HG03280 (cell line): ENCODE data around the gene MCAM.

ENCODE experiments used
- ATAC-seq: cut with Tn5 transposase; IDR thresholded peaks from one replicate; pipeline ENCODE4 v1.9.1; 2021; ENCODE audit warnings: mild to moderate bottlenecking, moderate library complexity; ENCODE audit not compliant: unreplicated experiment

Gene MCAM

GRCh38 chr11:119346605-119347004 is 29.7 kb upstream of the MCAM start, which contains the start of gene MFRP:
Gene MFRP, minus strand, starts transcription at chr11:119346705. Its CDS starts 192 bp downstream, at chr11:119346513.
- no peak for ATAC-seq

- no peak for ATAC-seq
Observed at GRCh38 chr11:119345685-119346084, 28.8 kb upstream of the MCAM start.

- no peak for ATAC-seq
Observed at GRCh38 chr11:119344291-119345010, 27.5 kb upstream of the MCAM start.

- ATAC-seq = no peak
Observed at GRCh38 chr11:119343726-119344125, 26.8 kb upstream of the MCAM start.

- no peak for ATAC-seq
Observed at GRCh38 chr11:119342362-119343130, 25.6 kb upstream of the MCAM start.

GRCh38 chr11:119342023-119342300 is 25.0 kb upstream of the MCAM start:
- ATAC-seq = no peak

DNA sequence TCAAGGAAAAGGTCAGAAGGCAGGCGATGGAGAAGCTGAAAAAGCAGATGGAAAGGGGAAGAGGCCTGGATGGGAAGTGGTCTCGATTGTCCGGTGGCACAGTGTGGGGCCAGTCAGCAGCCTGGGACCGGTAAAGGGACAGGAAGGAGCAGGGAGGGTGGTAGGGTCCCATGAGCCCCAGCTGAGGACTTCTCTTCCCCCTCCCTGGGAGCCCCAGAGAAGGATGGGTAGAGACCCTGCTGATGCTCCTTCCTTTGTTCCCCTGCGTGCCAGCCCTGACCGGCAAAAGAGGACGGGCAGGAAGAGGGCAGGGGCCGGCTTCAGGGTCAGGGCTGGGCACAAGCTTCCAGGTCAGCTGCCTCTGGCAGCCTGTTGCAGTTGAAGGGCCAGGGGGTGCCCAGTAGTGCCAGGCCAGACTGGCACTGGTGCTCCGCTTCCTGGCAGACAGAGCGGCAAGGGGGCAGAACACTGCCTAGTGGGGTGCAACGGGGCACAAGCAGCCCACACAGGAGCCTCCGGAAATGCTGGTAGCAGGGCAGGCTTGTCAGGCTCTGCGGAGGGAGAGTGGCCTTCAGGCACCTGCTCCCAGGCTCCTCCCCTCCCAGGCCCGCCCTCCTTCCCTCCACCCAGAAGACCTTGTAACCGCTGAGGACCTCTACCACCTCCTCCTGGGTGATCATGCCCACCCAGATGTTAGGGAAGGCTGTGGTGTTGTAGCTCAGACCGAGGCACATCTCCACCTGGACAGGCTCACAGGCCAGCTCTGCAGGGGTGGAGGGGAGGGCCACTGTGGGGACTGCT is 24.5 kb upstream of the MCAM start:
- ATAC-seq = no peak

GRCh38 chr11:119340335-119341221 is 23.6 kb upstream of the MCAM start, which contains the start of gene C1QTNF5:
Gene C1QTNF5, minus strand, starts transcription at chr11:119340883. Its CDS starts 486 bp downstream, at chr11:119340397.
- no peak for ATAC-seq

- no peak for ATAC-seq
Observed at GRCh38 chr11:119339589-119340334, 22.8 kb upstream of the MCAM start.

- no peak for ATAC-seq
Observed at GRCh38 chr11:119338965-119339588, 22.1 kb upstream of the MCAM start.

- no peak for ATAC-seq
Observed at GRCh38 chr11:119338318-119338890, 21.5 kb upstream of the MCAM start.

- ATAC-seq = no peak
Observed at GRCh38 chr11:119337581-119338317, 20.8 kb upstream of the MCAM start.

DNA sequence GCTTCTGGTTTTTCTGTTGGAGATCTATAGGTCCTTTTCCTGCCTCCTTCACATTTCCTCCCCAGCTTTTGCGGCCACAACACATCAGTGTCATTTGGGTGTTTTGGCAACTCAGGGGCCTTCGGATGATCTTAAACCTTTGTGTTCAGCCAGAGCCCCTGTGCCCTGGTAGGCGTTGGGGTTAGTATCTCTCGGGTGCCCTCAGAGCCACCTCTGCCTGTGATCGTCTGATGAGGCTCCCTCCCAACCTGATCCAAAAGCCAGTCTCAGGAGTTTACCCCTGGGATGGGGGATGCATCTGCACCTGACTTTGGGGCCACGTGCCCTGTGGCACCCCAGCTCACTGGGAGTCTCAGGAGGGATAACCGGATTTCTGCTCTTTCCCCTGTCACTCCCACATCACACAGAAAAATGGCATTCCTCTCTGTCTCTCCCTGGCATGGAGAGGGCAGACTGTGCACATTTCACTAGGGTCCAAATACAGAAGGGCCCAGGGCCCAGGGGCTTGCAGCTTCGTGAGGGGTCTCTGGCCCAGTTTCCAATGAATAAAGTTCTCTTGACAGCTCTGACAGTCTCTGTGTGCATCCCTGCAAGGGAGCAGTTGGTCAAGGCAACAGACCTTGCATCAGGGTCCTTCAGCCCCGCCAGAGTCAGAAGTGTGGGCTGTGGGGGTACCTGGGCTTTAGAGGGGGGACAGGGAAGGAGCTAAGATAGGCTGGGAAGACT is 20.0 kb upstream of the MCAM start:
- no peak for ATAC-seq

DNA sequence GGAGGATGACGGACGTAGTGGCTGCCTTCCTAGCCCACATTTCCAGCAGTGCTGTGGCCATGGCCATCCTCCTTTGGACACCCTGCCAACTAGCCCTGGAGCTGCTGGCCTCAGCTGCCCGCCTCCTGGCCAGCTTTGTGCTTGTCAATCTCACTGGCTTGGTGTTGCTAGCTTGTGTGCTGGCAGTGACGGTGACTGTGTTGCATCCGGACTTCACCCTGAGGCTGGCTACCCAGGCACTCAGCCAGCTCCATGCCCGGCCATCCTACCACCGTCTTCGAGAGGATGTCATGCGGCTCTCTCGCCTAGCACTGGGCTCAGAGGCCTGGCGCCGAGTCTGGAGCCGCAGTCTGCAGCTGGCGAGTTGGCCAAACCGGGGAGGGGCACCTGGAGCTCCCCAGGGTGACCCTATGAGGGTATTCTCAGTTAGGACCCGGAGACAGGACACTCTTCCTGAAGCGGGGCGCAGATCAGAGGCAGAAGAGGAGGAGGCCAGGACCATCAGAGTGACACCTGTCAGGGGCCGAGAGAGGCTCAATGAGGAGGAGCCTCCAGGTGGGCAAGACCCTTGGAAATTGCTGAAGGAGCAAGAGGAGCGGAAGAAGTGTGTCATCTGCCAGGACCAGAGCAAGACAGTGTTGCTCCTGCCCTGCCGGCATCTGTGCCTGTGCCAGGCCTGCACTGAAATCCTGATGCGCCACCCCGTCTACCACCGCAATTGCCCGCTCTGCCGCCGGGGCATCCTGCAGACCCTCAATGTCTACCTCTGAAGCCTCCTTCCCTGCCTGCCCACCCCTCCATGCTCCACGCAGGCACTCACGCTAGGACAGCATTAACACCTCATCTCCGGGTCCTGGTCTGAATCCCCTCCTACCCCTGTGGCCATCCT is 19.0 kb upstream of the MCAM start:
- ATAC-seq = no peak

- no peak for ATAC-seq
Observed at GRCh38 chr11:119335091-119335654, 18.2 kb upstream of the MCAM start.

DNA sequence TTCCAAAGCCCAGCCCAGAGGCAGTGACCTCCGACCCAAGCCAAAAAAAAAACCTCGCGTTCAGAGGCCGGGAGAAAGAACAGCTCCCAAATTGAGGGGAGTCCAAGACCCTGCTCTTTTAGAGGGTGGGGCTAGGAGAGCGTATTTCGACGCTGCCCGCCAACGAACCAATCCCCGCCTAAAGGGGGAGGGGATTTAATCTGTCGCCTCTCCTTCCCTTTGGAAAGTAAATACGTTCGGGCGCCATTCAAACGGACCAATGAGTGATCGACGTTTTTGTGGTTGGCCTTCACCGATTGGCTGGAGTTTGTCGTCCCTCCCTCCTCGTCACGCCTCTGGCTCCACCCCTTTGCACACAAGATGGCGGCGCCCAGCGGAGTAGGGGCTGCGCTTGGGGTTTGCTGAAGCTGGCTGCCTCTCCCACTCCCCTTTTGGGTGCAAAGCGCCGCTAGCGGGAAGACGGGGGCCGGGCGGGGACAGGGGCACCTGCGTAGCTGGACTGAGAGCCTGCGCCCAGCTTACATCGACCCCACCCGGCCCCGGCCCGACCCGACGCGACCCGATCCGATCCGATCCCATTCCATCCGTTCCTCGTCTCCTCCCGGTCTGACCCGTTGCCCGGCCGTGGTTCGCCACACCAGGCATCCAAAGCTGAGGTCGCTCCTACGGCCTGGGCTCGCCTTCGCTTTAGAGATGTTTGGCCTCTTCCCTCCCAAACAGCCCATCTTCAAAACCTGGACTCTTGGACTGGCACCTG is 17.4 kb upstream of the MCAM start, which contains the start of gene RNF26:
Gene RNF26 (plus strand): TSS at position 354 of the 757 bp plus-strand sequence. CDS start 596 bp downstream, outside the sequence.
- ATAC-seq = peak; percentile 96
